ENCODE measurements around the gene SRA1.

DNA sequence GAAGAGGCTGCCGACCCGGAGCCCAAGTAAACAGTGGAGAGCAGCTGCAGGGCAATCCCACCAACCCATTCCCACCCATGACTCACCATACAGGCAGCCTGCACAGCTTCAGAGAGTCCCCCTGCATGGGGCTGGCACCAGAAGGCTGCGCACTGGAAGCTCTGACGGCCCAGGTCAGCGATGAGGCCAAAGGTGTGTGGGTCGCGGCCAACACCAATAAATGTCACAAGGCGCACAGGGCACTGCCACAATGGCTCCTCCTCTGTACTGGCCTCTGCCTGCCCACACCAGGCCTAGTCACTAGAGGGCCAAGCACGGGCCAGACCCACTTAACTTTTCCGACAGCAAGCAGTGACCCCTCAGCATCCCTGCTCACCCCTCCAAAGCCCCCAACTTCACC is 3.0 kb upstream of the SRA1 start:
- TF ChIP-seq EZH2 (IDR thresholded peaks at IDR 0.05; ENCODE audit: borderline replicate concordance, low read length), result no peak
- TF ChIP-seq, protein P1, sequence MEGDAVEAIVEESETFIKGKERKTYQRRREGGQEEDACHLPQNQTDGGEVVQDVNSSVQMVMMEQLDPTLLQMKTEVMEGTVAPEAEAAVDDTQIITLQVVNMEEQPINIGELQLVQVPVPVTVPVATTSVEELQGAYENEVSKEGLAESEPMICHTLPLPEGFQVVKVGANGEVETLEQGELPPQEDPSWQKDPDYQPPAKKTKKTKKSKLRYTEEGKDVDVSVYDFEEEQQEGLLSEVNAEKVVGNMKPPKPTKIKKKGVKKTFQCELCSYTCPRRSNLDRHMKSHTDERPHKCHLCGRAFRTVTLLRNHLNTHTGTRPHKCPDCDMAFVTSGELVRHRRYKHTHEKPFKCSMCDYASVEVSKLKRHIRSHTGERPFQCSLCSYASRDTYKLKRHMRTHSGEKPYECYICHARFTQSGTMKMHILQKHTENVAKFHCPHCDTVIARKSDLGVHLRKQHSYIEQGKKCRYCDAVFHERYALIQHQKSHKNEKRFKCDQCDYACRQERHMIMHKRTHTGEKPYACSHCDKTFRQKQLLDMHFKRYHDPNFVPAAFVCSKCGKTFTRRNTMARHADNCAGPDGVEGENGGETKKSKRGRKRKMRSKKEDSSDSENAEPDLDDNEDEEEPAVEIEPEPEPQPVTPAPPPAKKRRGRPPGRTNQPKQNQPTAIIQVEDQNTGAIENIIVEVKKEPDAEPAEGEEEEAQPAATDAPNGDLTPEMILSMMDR (IDR thresholded peaks at IDR 0.05; ENCODE audit: low read length), result no peak

All from OCI-LY1 (cell line).